HL-60 (cell line): ENCODE data around the gene JAK1.

Experiments
- DNase-seq, 2 experiments: peaks; one replicate each; pipeline ENCODE4 v3.0.0-alpha.2; 2010 to 2020; ENCODE audit warnings: low read depth in 1 of 2, low spot score in 1 of 2
- H3K27ac ChIP-seq: fragments of 250-450 bp; sonication (Bioruptor Pico); replicated peaks from 2 replicates; pipeline ENCODE4 v1.5.1; 2020; ENCODE audit warnings: mild to moderate bottlenecking, moderate library complexity
- H3K27me3 ChIP-seq: fragments of 250-450 bp; sonication (Bioruptor Pico); 2 replicates; pipeline ENCODE4 v1.5.1; 2021; ENCODE audit warnings: mild to moderate bottlenecking, moderate library complexity; ENCODE audit not compliant: insufficient read depth, poor library complexity, severe bottlenecking
- H3K4me3 ChIP-seq: replicated peaks from 2 replicates; pipeline ENCODE4 v1.5.1; 2011; ENCODE audit warnings: mild to moderate bottlenecking, control low read depth, low read length; ENCODE audit not compliant: insufficient read depth
- CTCF ChIP-seq: IDR thresholded peaks from one replicate; pipeline ENCODE4 v1.5.1; 2011; ENCODE audit warnings: low read length, control low read depth, inconsistent platforms; ENCODE audit not compliant: insufficient read depth
- GABPA ChIP-seq: IDR thresholded peaks from 2 replicates; pipeline ENCODE4 v1.6.1; 2012; ENCODE audit warnings: low read depth
- POLR2AphosphoS5 ChIP-seq: IDR thresholded peaks from 2 replicates; pipeline ENCODE4 v1.6.1; 2012; ENCODE audit warnings: low read depth
- SPI1 ChIP-seq: IDR thresholded peaks from 2 replicates; pipeline ENCODE4 v1.6.1; 2012; ENCODE audit warnings: low read depth, mild to moderate bottlenecking, borderline replicate concordance
- TF ChIP-seq, protein P1 (sequence below): IDR thresholded peaks from 2 replicates; pipeline ENCODE4 v1.6.1; 2012; ENCODE audit warnings: low read depth; ENCODE audit not compliant: insufficient replicate concordance

Gene JAK1

GRCh38 chr1:64955097-64956009 is 11.0 kb downstream of the JAK1 start:
- Histone ChIP-seq H3K27ac (no peak overlapping the region), H3K4me3 (no peak overlapping the region), H3K27me3 (no peaks in the 10 kb centered on the region)
- no peak for DNase-seq
- TF ChIP-seq SPI1 (no peak), POLR2AphosphoS5 (no peak), CTCF (no peak), GABPA (no peak)
- TF ChIP-seq, protein P1, sequence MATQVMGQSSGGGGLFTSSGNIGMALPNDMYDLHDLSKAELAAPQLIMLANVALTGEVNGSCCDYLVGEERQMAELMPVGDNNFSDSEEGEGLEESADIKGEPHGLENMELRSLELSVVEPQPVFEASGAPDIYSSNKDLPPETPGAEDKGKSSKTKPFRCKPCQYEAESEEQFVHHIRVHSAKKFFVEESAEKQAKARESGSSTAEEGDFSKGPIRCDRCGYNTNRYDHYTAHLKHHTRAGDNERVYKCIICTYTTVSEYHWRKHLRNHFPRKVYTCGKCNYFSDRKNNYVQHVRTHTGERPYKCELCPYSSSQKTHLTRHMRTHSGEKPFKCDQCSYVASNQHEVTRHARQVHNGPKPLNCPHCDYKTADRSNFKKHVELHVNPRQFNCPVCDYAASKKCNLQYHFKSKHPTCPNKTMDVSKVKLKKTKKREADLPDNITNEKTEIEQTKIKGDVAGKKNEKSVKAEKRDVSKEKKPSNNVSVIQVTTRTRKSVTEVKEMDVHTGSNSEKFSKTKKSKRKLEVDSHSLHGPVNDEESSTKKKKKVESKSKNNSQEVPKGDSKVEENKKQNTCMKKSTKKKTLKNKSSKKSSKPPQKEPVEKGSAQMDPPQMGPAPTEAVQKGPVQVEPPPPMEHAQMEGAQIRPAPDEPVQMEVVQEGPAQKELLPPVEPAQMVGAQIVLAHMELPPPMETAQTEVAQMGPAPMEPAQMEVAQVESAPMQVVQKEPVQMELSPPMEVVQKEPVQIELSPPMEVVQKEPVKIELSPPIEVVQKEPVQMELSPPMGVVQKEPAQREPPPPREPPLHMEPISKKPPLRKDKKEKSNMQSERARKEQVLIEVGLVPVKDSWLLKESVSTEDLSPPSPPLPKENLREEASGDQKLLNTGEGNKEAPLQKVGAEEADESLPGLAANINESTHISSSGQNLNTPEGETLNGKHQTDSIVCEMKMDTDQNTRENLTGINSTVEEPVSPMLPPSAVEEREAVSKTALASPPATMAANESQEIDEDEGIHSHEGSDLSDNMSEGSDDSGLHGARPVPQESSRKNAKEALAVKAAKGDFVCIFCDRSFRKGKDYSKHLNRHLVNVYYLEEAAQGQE: no peak

GRCh38 chr1:64953241-64953640 is 13.1 kb downstream of the JAK1 start:
- TF ChIP-seq POLR2AphosphoS5: no peak
- TF ChIP-seq, protein P1: no peak
- TF ChIP-seq SPI1: no peak
- TF ChIP-seq GABPA: no peak
- no peak for TF ChIP-seq CTCF
- no peak for DNase-seq
- no peaks in the 10 kb centered on the region for H3K27me3 ChIP-seq
- H3K4me3 ChIP-seq: no peak overlapping the region
- no peak overlapping the region for H3K27ac ChIP-seq

GRCh38 chr1:64950284-64950809 is 16.0 kb downstream of the JAK1 start:
- no peaks in the 10 kb centered on the region for H3K27me3 ChIP-seq
- no peak overlapping the region for H3K4me3 ChIP-seq
- no peak for DNase-seq
- no peak for TF ChIP-seq SPI1
- TF ChIP-seq, protein P1: no peak
- no peak overlapping the region for H3K27ac ChIP-seq
